ENCODE measurements around the gene TUBA3D.
"Not testable (repeated sequence)": the region's sequence is repeated elsewhere in the genome, so short reads cannot be mapped to it uniquely, and the experiment has no call there.

Gene TUBA3D

DNA sequence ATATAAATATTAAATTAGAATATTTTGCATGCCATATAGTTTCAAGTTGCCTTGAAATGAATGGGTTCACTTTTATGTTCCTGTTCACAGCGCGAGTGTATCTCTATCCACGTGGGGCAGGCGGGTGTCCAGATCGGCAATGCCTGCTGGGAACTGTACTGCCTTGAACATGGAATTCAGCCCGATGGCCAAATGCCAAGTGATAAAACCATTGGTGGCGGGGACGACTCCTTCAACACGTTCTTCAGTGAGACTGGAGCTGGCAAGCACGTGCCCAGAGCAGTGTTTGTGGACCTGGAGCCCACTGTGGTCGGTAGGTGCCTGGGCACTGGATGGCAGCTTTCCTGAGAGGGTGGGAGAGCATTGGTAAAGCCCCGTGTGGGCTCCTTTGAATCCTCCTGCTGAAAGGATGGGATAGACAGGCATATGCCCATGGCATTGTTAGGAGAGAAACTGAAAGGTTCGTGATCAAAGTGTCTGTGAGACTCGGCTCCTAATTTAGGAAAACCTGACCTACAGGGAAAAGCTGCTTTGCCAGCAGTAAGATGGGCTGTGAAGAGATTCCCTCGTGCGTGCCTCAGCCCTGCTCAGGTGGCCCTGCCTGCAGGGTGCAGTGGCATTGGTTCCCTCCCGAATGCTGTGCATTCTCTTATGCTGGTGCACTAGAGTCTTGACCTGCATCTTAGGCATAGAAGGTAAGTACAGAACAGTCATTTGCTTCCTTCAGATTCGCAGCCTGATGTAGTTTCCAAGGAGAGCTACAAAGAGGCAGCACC is 2.3 kb downstream of the TUBA3D start:
- ATAC-seq = not testable (repeated sequence)

- ATAC-seq = not testable (repeated sequence)
Observed at GRCh38 chr2:131478850-131479461, 3.0 kb downstream of the TUBA3D start.

GRCh38 chr2:131480351-131480750 is 4.4 kb downstream of the TUBA3D start:
- not testable (repeated sequence) for ATAC-seq

GRCh38 chr2:131482506-131483155 is 6.7 kb downstream of the TUBA3D start:
- ATAC-seq = not testable (repeated sequence)

DNA sequence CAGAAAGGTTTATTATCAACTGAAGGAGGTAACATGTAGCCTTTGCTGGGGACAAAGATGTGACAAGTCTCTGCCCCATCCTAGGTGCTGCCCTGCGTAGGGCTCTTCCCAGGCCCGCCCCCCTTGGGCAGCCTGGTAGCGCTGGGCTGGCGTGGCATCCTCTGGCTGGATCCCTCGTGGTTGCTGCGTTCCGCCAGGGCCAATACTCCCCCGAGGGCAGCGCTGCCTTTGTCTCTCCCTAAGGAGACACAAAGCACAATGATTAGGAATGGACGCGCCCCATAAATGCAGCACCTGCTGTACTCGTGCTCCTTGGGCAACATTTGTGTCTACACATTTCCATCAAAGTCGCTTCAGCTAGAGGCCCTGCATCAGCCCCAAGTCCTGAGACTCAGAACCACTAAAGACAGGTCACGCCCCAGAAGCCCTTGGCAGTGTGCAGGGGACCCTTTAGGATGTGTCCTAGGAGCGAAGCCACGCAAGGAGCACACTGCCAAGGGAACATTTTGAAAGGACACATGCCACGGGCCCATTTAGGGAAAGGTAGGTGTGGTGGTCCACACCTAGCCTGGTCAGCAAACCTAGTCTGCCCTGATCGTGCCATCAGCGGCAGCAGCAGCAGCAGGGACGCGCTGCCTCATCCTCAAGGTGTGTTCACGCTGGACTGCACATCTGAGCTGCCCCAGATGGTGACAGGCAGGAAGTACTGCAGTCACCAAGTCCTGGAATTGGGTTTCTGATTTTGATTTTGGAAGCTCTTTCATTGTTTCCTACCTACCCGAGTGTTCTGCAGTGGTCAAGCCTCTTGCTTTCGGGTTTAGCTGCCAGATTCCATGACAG is 8.3 kb downstream of the TUBA3D start:
- not testable (repeated sequence) for ATAC-seq

DNA sequence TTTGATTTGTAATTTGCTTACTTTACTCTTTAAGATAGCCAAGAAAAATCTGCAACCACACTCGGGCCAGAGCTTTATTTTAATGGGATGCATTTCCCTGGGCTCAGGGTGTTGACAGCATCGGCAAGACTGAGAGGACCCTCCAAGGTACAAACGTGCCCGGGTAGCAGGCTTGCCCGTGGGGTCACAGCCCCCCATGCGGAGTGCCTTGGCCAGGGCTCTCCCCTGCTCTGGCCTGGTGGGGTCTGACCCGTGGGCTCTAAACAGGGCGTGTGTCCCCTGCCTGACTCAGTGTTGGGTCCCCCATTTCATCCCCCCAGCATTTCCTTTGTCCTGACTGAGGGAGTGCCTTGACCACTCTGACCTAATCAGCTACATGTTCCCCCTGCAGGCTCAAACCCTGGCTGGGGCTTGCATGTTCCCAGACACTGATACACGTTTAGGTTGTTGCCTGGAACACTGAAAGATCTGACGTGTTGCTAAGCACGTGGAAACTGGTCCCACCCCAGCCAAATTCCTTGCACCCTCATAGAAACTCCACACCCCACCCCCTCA is 9.1 kb downstream of the TUBA3D start:
- not testable (repeated sequence) for ATAC-seq

DNA sequence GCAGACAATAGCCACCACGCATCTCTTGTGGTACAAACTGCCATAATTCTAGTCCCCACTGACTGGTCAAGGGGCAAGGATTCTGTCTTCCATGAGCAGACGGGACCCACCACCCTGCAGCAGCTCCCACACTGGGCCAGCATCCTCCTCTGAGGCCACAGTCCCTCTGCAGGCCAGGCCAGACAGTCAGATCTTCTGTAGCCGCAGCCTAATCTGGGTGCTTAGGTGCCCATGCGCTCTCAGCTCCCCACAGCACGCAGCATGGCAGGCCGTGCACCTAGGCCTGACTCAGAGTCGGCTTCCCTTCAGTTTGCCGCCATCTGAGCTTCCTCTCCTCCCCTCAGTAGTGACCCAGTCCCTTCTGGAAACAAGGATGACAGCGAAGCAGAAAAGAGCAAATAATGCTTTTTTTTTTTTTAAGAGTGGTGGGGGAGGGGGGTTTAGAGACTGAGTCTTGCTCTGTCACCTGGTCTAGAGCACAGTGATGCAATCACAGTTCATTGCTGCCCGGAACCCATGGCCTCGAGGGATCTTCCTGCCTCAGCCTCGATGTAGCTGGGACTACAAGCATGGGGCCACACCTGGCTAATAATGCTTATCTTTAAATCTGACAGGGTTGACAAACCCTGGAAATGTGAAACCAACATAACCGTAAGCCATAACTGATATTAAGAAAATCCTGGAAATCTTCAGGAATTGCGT is 10.4 kb downstream of the TUBA3D start:
- not testable (repeated sequence) for ATAC-seq

DNA sequence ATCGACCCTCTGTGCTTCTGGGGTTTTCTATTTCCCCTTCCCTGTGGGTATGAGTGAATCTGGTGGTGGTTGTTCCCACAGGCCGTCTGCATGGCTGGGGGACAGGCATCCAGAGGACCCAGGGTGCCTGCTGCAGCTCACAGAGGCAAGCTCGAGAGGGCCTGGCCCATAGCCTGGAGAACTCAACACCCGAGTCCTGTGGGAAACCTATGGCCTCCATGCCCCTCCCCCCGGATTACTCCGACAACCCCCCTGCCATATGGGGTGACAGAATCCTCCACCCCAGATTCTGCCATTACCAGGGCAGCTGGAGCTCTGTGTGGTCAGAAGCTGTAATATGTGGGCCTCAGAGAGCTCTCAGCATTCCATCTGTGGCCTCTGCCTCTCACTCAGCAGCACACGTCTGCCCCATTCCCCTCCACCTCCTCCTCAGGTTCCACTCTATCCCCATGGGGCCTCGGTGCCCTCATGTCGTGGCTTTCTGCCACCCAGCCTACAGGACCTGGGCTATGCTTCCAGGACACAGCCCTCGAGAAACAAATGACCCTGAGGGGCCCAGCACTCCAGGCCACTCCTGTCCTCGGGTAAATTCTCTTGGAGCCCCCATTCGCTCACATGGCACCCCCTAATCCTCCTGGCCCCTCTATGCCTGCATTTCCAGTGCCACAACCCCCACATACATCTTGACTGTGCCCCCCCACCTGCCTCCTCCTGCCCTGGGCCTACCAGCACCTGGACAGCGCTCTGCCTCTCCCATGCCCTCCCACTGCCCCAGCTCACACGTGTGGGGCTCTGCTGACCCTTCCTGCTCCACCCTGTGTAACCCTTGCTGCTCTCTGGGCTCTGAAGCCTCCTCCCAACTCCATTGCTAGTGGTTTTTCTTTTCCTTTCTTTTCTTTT is 12.6 kb downstream of the TUBA3D start:
- no peak for ATAC-seq
- TF ChIP-seq, protein P1, sequence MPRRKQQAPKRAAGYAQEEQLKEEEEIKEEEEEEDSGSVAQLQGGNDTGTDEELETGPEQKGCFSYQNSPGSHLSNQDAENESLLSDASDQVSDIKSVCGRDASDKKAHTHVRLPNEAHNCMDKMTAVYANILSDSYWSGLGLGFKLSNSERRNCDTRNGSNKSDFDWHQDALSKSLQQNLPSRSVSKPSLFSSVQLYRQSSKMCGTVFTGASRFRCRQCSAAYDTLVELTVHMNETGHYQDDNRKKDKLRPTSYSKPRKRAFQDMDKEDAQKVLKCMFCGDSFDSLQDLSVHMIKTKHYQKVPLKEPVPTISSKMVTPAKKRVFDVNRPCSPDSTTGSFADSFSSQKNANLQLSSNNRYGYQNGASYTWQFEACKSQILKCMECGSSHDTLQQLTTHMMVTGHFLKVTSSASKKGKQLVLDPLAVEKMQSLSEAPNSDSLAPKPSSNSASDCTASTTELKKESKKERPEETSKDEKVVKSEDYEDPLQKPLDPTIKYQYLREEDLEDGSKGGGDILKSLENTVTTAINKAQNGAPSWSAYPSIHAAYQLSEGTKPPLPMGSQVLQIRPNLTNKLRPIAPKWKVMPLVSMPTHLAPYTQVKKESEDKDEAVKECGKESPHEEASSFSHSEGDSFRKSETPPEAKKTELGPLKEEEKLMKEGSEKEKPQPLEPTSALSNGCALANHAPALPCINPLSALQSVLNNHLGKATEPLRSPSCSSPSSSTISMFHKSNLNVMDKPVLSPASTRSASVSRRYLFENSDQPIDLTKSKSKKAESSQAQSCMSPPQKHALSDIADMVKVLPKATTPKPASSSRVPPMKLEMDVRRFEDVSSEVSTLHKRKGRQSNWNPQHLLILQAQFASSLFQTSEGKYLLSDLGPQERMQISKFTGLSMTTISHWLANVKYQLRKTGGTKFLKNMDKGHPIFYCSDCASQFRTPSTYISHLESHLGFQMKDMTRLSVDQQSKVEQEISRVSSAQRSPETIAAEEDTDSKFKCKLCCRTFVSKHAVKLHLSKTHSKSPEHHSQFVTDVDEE (CRISPR knock-in tag; IDR thresholded peaks at IDR 0.05) = no peak
- no peak for TF ChIP-seq CREB5 (CRISPR knock-in tag; IDR thresholded peaks at IDR 0.05; ENCODE audit: low read depth)
- TF ChIP-seq ZNF8 (CRISPR knock-in tag; IDR thresholded peaks at IDR 0.05) = no peak
- TF ChIP-seq CSDC2 (CRISPR knock-in tag; IDR thresholded peaks at IDR 0.05) = no peak
- TF ChIP-seq ZC3H10 (CRISPR knock-in tag; IDR thresholded peaks at IDR 0.05) = no peak
- no peak for TF ChIP-seq ARNTL (CRISPR knock-in tag; IDR thresholded peaks at IDR 0.05; ENCODE audit: borderline replicate concordance, low read depth)
- TF ChIP-seq ZFP3 (CRISPR knock-in tag; IDR thresholded peaks at IDR 0.05) = no peak
- no peak for TF ChIP-seq TOX (CRISPR knock-in tag; IDR thresholded peaks at IDR 0.05; ENCODE audit: borderline replicate concordance)
- no peak for TF ChIP-seq OSR1 (CRISPR knock-in tag; IDR thresholded peaks at IDR 0.05)
- no peak for TF ChIP-seq GLIS3 (CRISPR knock-in tag; IDR thresholded peaks at IDR 0.05)
- TF ChIP-seq, protein P2, sequence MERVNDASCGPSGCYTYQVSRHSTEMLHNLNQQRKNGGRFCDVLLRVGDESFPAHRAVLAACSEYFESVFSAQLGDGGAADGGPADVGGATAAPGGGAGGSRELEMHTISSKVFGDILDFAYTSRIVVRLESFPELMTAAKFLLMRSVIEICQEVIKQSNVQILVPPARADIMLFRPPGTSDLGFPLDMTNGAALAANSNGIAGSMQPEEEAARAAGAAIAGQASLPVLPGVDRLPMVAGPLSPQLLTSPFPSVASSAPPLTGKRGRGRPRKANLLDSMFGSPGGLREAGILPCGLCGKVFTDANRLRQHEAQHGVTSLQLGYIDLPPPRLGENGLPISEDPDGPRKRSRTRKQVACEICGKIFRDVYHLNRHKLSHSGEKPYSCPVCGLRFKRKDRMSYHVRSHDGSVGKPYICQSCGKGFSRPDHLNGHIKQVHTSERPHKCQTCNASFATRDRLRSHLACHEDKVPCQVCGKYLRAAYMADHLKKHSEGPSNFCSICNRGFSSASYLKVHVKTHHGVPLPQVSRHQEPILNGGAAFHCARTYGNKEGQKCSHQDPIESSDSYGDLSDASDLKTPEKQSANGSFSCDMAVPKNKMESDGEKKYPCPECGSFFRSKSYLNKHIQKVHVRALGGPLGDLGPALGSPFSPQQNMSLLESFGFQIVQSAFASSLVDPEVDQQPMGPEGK (CRISPR knock-in tag; IDR thresholded peaks at IDR 0.05; ENCODE audit: borderline replicate concordance) = no peak
- no peak for TF ChIP-seq RARB (CRISPR knock-in tag; IDR thresholded peaks at IDR 0.05)
- TF ChIP-seq SNAI2 (CRISPR knock-in tag; IDR thresholded peaks at IDR 0.05) = no peak
- TF ChIP-seq PPARA (CRISPR knock-in tag; IDR thresholded peaks at IDR 0.05; ENCODE audit: borderline replicate concordance) = no peak
- no peak for TF ChIP-seq ESRRG (CRISPR knock-in tag; IDR thresholded peaks at IDR 0.05)
- TF ChIP-seq CSRNP3 (CRISPR knock-in tag; IDR thresholded peaks at IDR 0.05) = no peak
